IMR-90 (cell line): Measurements from ENCODE around the gene GABRB2. TPM values are rescaled to one million over a fixed set of nuclear protein-coding genes. Genes with fewer than 3 reads are reported as not detected.

Experiments used
- ATAC-seq: fragments of 200-7000 bp; cut with Tn5 transposase; 2 replicates; pipeline ENCODE4 v1.9.1; 2020; ENCODE audit warnings: low read depth, mild to moderate bottlenecking, moderate library complexity
- BruUV-seq: library from RNA; stranded (reverse); fragments of 400-500 nt; replicated peaks from 2 replicates; lab custom pipeline; 2021; lab: Mats Ljungman, UMichigan
- CTCF ChIA-PET: fragments of 300-600 bp; formaldehyde crosslinking; extraction: SDS; loops from one replicate; lab custom pipeline; 2021; ENCODE audit warnings: antibody characterized with exemption; lab: Yijun Ruan, JAX
- POLR2A ChIA-PET: fragments of 300-600 bp; sonication (Branson Sonifier 250); formaldehyde crosslinking; loops from one replicate; lab custom pipeline; 2022; ENCODE audit warnings: antibody characterized with exemption; ENCODE audit not compliant: unreplicated experiment; lab: Charles Lee
- DNase-seq: peaks from one replicate; pipeline ENCODE4 v3.0.0; 2013
- H2AFZ ChIP-seq: replicated peaks from 2 replicates; pipeline ENCODE3; 2013; ENCODE audit warnings: low read length, mild to moderate bottlenecking; ENCODE audit not compliant: poor library complexity
- H2AK5ac ChIP-seq: 2 replicates; pipeline ENCODE4 v1.6.1; 2013; ENCODE audit warnings: low read depth, low read length, inconsistent platforms
- H2AK9ac ChIP-seq: replicated peaks from 2 replicates; pipeline ENCODE3; 2013; ENCODE audit warnings: mild to moderate bottlenecking, low read depth, low read length, moderate library complexity; ENCODE audit not compliant: poor library complexity
- H2BK120ac ChIP-seq: 2 replicates; pipeline ENCODE4 v1.6.1; 2013; ENCODE audit warnings: low read depth, low read length, inconsistent platforms
- H2BK15ac ChIP-seq: 3 replicates; pipeline ENCODE4 v1.6.1; 2013; ENCODE audit warnings: low read depth, low read length, inconsistent platforms
- H2BK20ac ChIP-seq: 2 replicates; pipeline ENCODE4 v1.6.1; 2013; ENCODE audit warnings: low read depth, mild to moderate bottlenecking, inconsistent platforms, low read length, moderate library complexity
- H2BK5ac ChIP-seq: 2 replicates; pipeline ENCODE4 v1.6.1; 2013; ENCODE audit warnings: mild to moderate bottlenecking, low read depth, low read length, inconsistent platforms; ENCODE audit not compliant: poor library complexity, severe bottlenecking
- H3K14ac ChIP-seq: replicated peaks from 2 replicates; pipeline ENCODE4 v1.6.1; 2013; ENCODE audit warnings: low read depth, low read length, inconsistent platforms
- H3K18ac ChIP-seq: 2 replicates; pipeline ENCODE4 v1.6.1; 2013; ENCODE audit warnings: low read depth, low read length, control low read depth
- H3K23ac ChIP-seq: 2 replicates; pipeline ENCODE4 v1.6.1; 2013; ENCODE audit warnings: low read depth, low read length, inconsistent platforms
- H3K27ac ChIP-seq: 2 replicates; pipeline ENCODE4 v1.5.1; 2013; ENCODE audit warnings: mild to moderate bottlenecking, control low read depth, low read length; ENCODE audit not compliant: insufficient read depth
- H3K27me3 ChIP-seq: 2 replicates; pipeline ENCODE4 v1.6.1; 2013; ENCODE audit warnings: low read length; ENCODE audit not compliant: control insufficient read depth, insufficient read depth
- H3K36me3 ChIP-seq: 2 replicates; pipeline ENCODE4 v1.6.1; 2013; ENCODE audit warnings: low read length, mixed read lengths; ENCODE audit not compliant: control insufficient read depth, insufficient read depth
- H3K4ac ChIP-seq: 2 replicates; pipeline ENCODE4 v1.6.1; 2013; ENCODE audit warnings: low read depth, low read length, inconsistent platforms
- H3K4me1 ChIP-seq: 2 replicates; pipeline ENCODE4 v1.6.1; 2013; ENCODE audit warnings: low read length, mixed read lengths; ENCODE audit not compliant: control insufficient read depth, insufficient read depth
- H3K4me2 ChIP-seq: 2 replicates; pipeline ENCODE4 v1.6.1; 2013; ENCODE audit warnings: low read depth, mild to moderate bottlenecking, control low read depth, low read length, moderate library complexity
- H3K4me3 ChIP-seq: 2 replicates; pipeline ENCODE4 v1.5.1; 2013; ENCODE audit warnings: low read depth, mild to moderate bottlenecking, control low read depth, low read length, moderate library complexity; ENCODE audit not compliant: insufficient read depth
- H3K56ac ChIP-seq: 2 replicates; pipeline ENCODE4 v1.6.1; 2013; ENCODE audit warnings: low read length, inconsistent platforms; ENCODE audit not compliant: insufficient read depth; ENCODE audit errors: extremely low read depth
- H3K79me1 ChIP-seq, 2 experiments: 2 replicates each; pipeline ENCODE4 v1.6.1; 2013; ENCODE audit warnings: low read length in 2 of 2, inconsistent platforms in 1 of 2, low read depth in 1 of 2
- H3K9ac ChIP-seq: 2 replicates; pipeline ENCODE4 v1.6.1; 2013; ENCODE audit warnings: low read depth, low read length, control low read depth
- H3K9me1 ChIP-seq: 2 replicates; pipeline ENCODE4 v1.6.1; 2013; ENCODE audit warnings: low read length, inconsistent platforms; ENCODE audit not compliant: insufficient read depth
- H3K9me3 ChIP-seq: 2 replicates; pipeline ENCODE4 v1.6.1; 2013; ENCODE audit warnings: low read length; ENCODE audit not compliant: control insufficient read depth, insufficient read depth
- H4K20me1 ChIP-seq: 2 replicates; pipeline ENCODE4 v1.6.1; 2013; ENCODE audit warnings: low read length, inconsistent platforms; ENCODE audit not compliant: insufficient read depth
- H4K5ac ChIP-seq: 2 replicates; pipeline ENCODE4 v1.6.1; 2013; ENCODE audit warnings: mild to moderate bottlenecking, low read depth, low read length, control low read depth
- H4K8ac ChIP-seq, 2 experiments: 2 replicates each; pipeline ENCODE4 v1.6.1; 2013; ENCODE audit warnings: low read depth in 2 of 2, low read length in 2 of 2, control low read depth in 1 of 2, inconsistent platforms in 1 of 2
- H4K91ac ChIP-seq: 2 replicates; pipeline ENCODE4 v1.6.1; 2013; ENCODE audit warnings: low read depth, low read length, inconsistent platforms; ENCODE audit not compliant: insufficient read depth
- BHLHE40 ChIP-seq: fragments of 150-350 bp; IDR thresholded peaks from 2 replicates; pipeline ENCODE4 v1.6.1; 2016; ENCODE audit warnings: mild to moderate bottlenecking, low read depth, low read length
- CEBPB ChIP-seq: IDR thresholded peaks from 2 replicates; pipeline ENCODE4 v1.6.1; 2012; ENCODE audit warnings: low read depth, low read length, improper control_type of control experiment
- CHD1 ChIP-seq: IDR thresholded peaks from 2 replicates; pipeline ENCODE4 v1.6.1; 2012; ENCODE audit warnings: low read depth, low read length, improper control_type of control experiment
- FOS ChIP-seq: fragments of 150-350 bp; IDR thresholded peaks from 2 replicates; pipeline ENCODE4 v1.6.1; 2016; ENCODE audit warnings: low read depth, low read length
- MAFK ChIP-seq: IDR thresholded peaks from 2 replicates; pipeline ENCODE4 v1.6.1; 2012; ENCODE audit warnings: low read depth, low read length, improper control_type of control experiment
- MAZ ChIP-seq: IDR thresholded peaks from 2 replicates; pipeline ENCODE4 v1.6.1; 2012; ENCODE audit warnings: low read depth, mild to moderate bottlenecking, low read length, improper control_type of control experiment, moderate library complexity, borderline replicate concordance
- MXI1 ChIP-seq: IDR thresholded peaks from 2 replicates; pipeline ENCODE4 v1.6.1; 2012; ENCODE audit warnings: low read depth, mild to moderate bottlenecking, low read length, moderate library complexity, borderline replicate concordance
- NFE2L2 ChIP-seq: fragments of 150-350 bp; IDR thresholded peaks from 2 replicates; pipeline ENCODE4 v1.6.1; 2016; ENCODE audit warnings: low read depth, mild to moderate bottlenecking, low read length
- POLR2A ChIP-seq: IDR thresholded peaks from 2 replicates; pipeline ENCODE4 v1.6.1; 2012; ENCODE audit warnings: mild to moderate bottlenecking, low read depth, low read length
- RAD21 ChIP-seq: IDR thresholded peaks from 2 replicates; pipeline ENCODE4 v1.6.1; 2012; ENCODE audit warnings: low read length, improper control_type of control experiment
- RCOR1 ChIP-seq: IDR thresholded peaks from 2 replicates; pipeline ENCODE4 v1.6.1; 2012; ENCODE audit warnings: mild to moderate bottlenecking, low read length, improper control_type of control experiment; ENCODE audit not compliant: insufficient replicate concordance
- RFX5 ChIP-seq: IDR thresholded peaks from 2 replicates; pipeline ENCODE4 v1.8.0; 2012; ENCODE audit warnings: low read depth, mild to moderate bottlenecking, low read length, moderate library complexity
- SMC3 ChIP-seq: fragments of 150-350 bp; IDR thresholded peaks from 2 replicates; pipeline ENCODE4 v1.6.1; 2016; ENCODE audit warnings: low read depth, mild to moderate bottlenecking, antibody characterized with exemption, low read length, moderate library complexity
- USF2 ChIP-seq: fragments of 150-350 bp; IDR thresholded peaks from 2 replicates; pipeline ENCODE4 v1.6.1; 2017; ENCODE audit warnings: mild to moderate bottlenecking, antibody characterized with exemption, low read length, low read depth
- WGBS, 2 experiments: methylation state at CpG; one replicate each; pipeline versions ENCODE4 v1.1.5 to v1.1.7; 2013; ENCODE audit warnings: missing lambda C conversion rate in 2 of 2; ENCODE audit not compliant: insufficient read length in 1 of 2; ENCODE audit errors: extremely low coverage in 2 of 2; 5-methylcytosine and 5-hydroxymethylcytosine counted together
- dilution Hi-C: fragments of 300-500 bp; cut with HindIII; formaldehyde crosslinking; loops from one replicate; pipeline ENCODE4 v1.14.3; 2018; ENCODE audit warnings: low sequenced_read_pairs; ENCODE audit not compliant: unreplicated experiment
- in situ Hi-C: fragments of 300-500 bp; cut with MboI; formaldehyde crosslinking; loops from 3 replicates; pipeline ENCODE4 v1.14.3; 2019; ENCODE audit warnings: low sequenced_read_pairs, inconsistent platforms, mixed read lengths
- intact Hi-C: fragments of 100-400 bp; cut with micrococcal nuclease; formaldehyde crosslinking; loops from 2 replicates; pipeline ENCODE4 v1.10.0; 2022
- polyA plus RNA-seq, 3 experiments: library from polyadenylated mRNA; depleted of rRNA; stranded (reverse); fragments of >200 nt; gene quantifications; 2 replicates each; pipeline ENCODE4 v1.2.3, GENCODE V29; 2012; ENCODE audit warnings: low replicate concordance in 1 of 3
- total RNA-seq: library from RNA; depleted of rRNA; stranded (reverse); fragments of >200 nt; gene quantifications from 2 replicates; pipeline ENCODE4 v1.2.3, GENCODE V29; 2012
- TF ChIP-seq, protein P1 (sequence below): fragments of 150-350 bp; IDR thresholded peaks from 2 replicates; pipeline ENCODE4 v1.6.1; 2016; ENCODE audit warnings: low read depth, mild to moderate bottlenecking, low read length, moderate library complexity, borderline replicate concordance
- TF ChIP-seq, protein P2 (sequence below): conservative IDR thresholded peaks from 2 replicates; pipeline ENCODE4 v1.5.1; 2012; ENCODE audit warnings: mild to moderate bottlenecking, low read depth, low read length, improper control_type of control experiment

GABRB2 gene
- total and polyA plus RNA-seq, 2 of the 4 experiments (the other 2 are of a cell fraction), result not detected

DNA sequence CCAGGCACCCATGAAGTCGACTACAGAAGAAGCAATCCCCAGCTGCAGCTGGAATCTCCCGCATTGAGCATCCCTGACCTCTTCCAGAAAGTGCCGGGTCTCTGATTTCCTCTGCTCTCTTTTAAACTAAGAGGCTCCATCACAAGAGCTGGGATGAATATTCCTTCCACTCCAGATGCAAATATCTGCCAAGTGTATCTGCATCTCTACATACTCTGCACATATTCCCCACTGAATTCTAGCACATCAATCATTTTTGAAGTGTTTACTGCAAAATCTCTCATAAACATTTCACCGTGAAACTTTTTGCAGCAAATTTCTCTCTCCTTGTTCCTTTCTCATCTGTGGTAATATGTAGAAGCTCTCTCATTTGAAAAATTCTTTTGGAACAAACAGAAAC lies 161.5 kb downstream of the GABRB2 start:
- H3K4me2 ChIP-seq, result no peak overlapping the region
- DNase-seq (no peak), ATAC-seq (no peak)
- no peak overlapping the region for H4K5ac ChIP-seq
- H2BK15ac ChIP-seq, result no peak overlapping the region
- H4K20me1 ChIP-seq, result no peaks in the 10 kb centered on the region
- H2AK9ac ChIP-seq, result no peak overlapping the region
- H3K9me3 ChIP-seq, result peaks cover 2% of the 10 kb centered on the region; the same call in 1 of the 2 replicates
- H3K4ac ChIP-seq, result no peak overlapping the region
- no peak overlapping the region for H4K8ac ChIP-seq
- H2BK5ac ChIP-seq, result no peak overlapping the region
- intact Hi-C loops (no loop called here), in situ Hi-C loops (no loop called here), dilution Hi-C loops (no loop called here)
- no peak overlapping the region for H2BK20ac ChIP-seq
- H3K14ac ChIP-seq, result no peak overlapping the region
- H3K36me3 ChIP-seq, result no peaks in the 10 kb centered on the region
- H3K27ac ChIP-seq, result no peak overlapping the region
- H3K4me3 ChIP-seq, result no peak overlapping the region
- no peaks in the 10 kb centered on the region for H3K9me1 ChIP-seq
- no peak overlapping the region for H2BK120ac ChIP-seq
- no peaks in the 10 kb centered on the region for H3K4me1 ChIP-seq
- H3K9ac ChIP-seq, result no peak overlapping the region
- TF ChIP-seq USF2 (no peak), RFX5 (no peak), SMC3 (no peak), CHD1 (no peak), BHLHE40 (no peak), NFE2L2 (no peak), RCOR1 (no peak), MXI1 (no peak), RAD21 (no peak), FOS (no peak), CEBPB (no peak), POLR2A (no peak), MAZ (no peak), MAFK (no peak)
- TF ChIP-seq, protein P1, sequence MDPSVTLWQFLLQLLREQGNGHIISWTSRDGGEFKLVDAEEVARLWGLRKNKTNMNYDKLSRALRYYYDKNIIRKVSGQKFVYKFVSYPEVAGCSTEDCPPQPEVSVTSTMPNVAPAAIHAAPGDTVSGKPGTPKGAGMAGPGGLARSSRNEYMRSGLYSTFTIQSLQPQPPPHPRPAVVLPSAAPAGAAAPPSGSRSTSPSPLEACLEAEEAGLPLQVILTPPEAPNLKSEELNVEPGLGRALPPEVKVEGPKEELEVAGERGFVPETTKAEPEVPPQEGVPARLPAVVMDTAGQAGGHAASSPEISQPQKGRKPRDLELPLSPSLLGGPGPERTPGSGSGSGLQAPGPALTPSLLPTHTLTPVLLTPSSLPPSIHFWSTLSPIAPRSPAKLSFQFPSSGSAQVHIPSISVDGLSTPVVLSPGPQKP, result no peak
- TF ChIP-seq, protein P2, sequence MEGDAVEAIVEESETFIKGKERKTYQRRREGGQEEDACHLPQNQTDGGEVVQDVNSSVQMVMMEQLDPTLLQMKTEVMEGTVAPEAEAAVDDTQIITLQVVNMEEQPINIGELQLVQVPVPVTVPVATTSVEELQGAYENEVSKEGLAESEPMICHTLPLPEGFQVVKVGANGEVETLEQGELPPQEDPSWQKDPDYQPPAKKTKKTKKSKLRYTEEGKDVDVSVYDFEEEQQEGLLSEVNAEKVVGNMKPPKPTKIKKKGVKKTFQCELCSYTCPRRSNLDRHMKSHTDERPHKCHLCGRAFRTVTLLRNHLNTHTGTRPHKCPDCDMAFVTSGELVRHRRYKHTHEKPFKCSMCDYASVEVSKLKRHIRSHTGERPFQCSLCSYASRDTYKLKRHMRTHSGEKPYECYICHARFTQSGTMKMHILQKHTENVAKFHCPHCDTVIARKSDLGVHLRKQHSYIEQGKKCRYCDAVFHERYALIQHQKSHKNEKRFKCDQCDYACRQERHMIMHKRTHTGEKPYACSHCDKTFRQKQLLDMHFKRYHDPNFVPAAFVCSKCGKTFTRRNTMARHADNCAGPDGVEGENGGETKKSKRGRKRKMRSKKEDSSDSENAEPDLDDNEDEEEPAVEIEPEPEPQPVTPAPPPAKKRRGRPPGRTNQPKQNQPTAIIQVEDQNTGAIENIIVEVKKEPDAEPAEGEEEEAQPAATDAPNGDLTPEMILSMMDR, result no peak
- no peak overlapping the region for H2AFZ ChIP-seq
- BruUV-seq, result no TSS peak
- H3K27me3 ChIP-seq, result no peaks in the 10 kb centered on the region
- CTCF ChIA-PET, result interaction anchor here (0.7 kb wide), 1 partner anchor 10 kb away, joined by 5 read pairs; no protein-coding TSS in a partner anchor
- WGBS, 2 experiments, result 39% methylated on average over 3 of the region's 4 CpGs; no CpG with 5 or more reads in 1 of the 2 experiments
- H3K18ac ChIP-seq, result no peak overlapping the region
- no peak overlapping the region for H2AK5ac ChIP-seq
- POLR2A ChIA-PET, result no interaction called here
- no peak overlapping the region for H3K56ac ChIP-seq
- H4K91ac ChIP-seq, result no peak overlapping the region
- no peaks in the 10 kb centered on the region for H3K79me1 ChIP-seq
- no peak overlapping the region for H3K23ac ChIP-seq
